K562 (cell line): ENCODE measurements around the gene C6orf47. TPM values are rescaled to one million over a fixed set of nuclear protein-coding genes. Genes with fewer than 3 reads are reported as not detected.
A peak's percentile ranks its signal among the peaks of the same experiment; 100 is the strongest.

Source experiments
- ATF3 ChIP-seq, 2 experiments: fragments of 450-650 bp in 1 of 2; sonication (generic) in 1 of 2; formaldehyde crosslinking in 1 of 2; IDR thresholded peaks in 1 of 2; conservative IDR thresholded peaks in 1 of 2; 2 replicates each; pipeline versions ENCODE4 v1.6.1 to v1.8.1; 2016 to 2023; ENCODE audit warnings: mild to moderate bottlenecking in 2 of 2, moderate library complexity in 2 of 2, inconsistent platforms in 1 of 2, missing genetic modification reagents in 1 of 2
- BCOR ChIP-seq: fragments of 450-650 bp; IDR thresholded peaks from 2 replicates; pipeline ENCODE4 v1.6.1; 2016
- CHAMP1 ChIP-seq: fragments of 450-650 bp; IDR thresholded peaks from 2 replicates; pipeline ENCODE4 v1.6.1; 2016; ENCODE audit warnings: mild to moderate bottlenecking
- FOXP1 ChIP-seq: sonication (generic); formaldehyde crosslinking; IDR thresholded peaks from 2 replicates; pipeline ENCODE4 v1.8.0; 2022; ENCODE audit warnings: mild to moderate bottlenecking, missing genetic modification reagents
- NFIC ChIP-seq: fragments of 450-650 bp; IDR thresholded peaks from 2 replicates; pipeline ENCODE4 v1.6.1; 2017; ENCODE audit warnings: mild to moderate bottlenecking, inconsistent platforms
- NONO ChIP-seq, 2 experiments: fragments of 200-400 bp in 1 of 2; fragments of 450-650 bp in 1 of 2; formaldehyde crosslinking in 1 of 2; IDR thresholded peaks; 2 replicates each; pipeline ENCODE4 v1.6.1; 2017; ENCODE audit warnings: low read depth in 2 of 2, mild to moderate bottlenecking in 2 of 2, moderate library complexity in 2 of 2, low read length in 1 of 2
- SMARCE1 ChIP-seq: fragments of 450-650 bp; IDR thresholded peaks from 2 replicates; pipeline ENCODE4 v1.7.1; 2016; ENCODE audit warnings: mild to moderate bottlenecking
- SREBF1 ChIP-seq: fragments of 150-350 bp; IDR thresholded peaks from 2 replicates; pipeline ENCODE4 v1.6.1; 2014; ENCODE audit warnings: antibody characterized with exemption, low read depth, low read length, borderline replicate concordance
- TOE1 ChIP-seq, 2 experiments: fragments of 450-650 bp in 1 of 2; sonication (generic) in 1 of 2; formaldehyde crosslinking in 1 of 2; IDR thresholded peaks; 2 replicates each; pipeline versions ENCODE4 v1.7.1 to v1.8.0; 2016 to 2022; ENCODE audit warnings: borderline replicate concordance in 2 of 2, mild to moderate bottlenecking in 2 of 2, antibody characterized with exemption in 1 of 2, inconsistent platforms in 1 of 2, low read depth in 1 of 2, missing genetic modification reagents in 1 of 2, moderate library complexity in 1 of 2
- ZC3H8 ChIP-seq: fragments of 450-650 bp; IDR thresholded peaks from 2 replicates; pipeline ENCODE4 v1.6.1; 2017
- ZNF146 ChIP-seq: IDR thresholded peaks from one replicate; pipeline ENCODE4 v1.6.1; 2018; ENCODE audit warnings: missing compliant biosample characterization; ENCODE audit not compliant: unreplicated experiment
- ZNF217 ChIP-seq: sonication (generic); formaldehyde crosslinking; IDR thresholded peaks from 2 replicates; pipeline ENCODE4 v1.8.0; 2022; ENCODE audit warnings: mild to moderate bottlenecking, missing genetic modification reagents
- ZNF695 ChIP-seq: fragments of 450-650 bp; formaldehyde crosslinking; IDR thresholded peaks from 2 replicates; pipeline ENCODE4 v1.4.0; 2020; ENCODE audit warnings: mild to moderate bottlenecking, moderate library complexity
- polyA plus RNA-seq, 8 experiments: library from polyadenylated mRNA; depleted of rRNA in 4 of 8; stranded (reverse) in 5 of 8; unstranded in 3 of 8; fragments of >200 nt; fragmentation: Nextera tagmentation in 2 of 8; fragmentation: Illumina TruSeq in 1 of 8; extraction: Ambion mirVana in 2 of 8; extraction: Trizol in 1 of 8; gene quantifications; 2 replicates each; pipeline versions ENCODE4 v1.2.1 to v1.2.3, GENCODE V29; 2011 to 2014; ENCODE audit warnings: inconsistent platforms in 1 of 8, missing spikeins in 1 of 8
- total RNA-seq, 7 experiments: library from RNA; depleted of rRNA in 6 of 7; stranded (reverse); fragments of >200 nt in 6 of 7; fragmentation: Illumina TruSeq in 2 of 7; extraction: Trizol in 2 of 7; gene quantifications; 2 replicates each; pipeline versions ENCODE4 v1.2.1 to v1.2.3, GENCODE V29; 2011 to 2021; ENCODE audit warnings: low replicate concordance in 1 of 7
- TF ChIP-seq, protein P1 (sequence below): fragments of 450-650 bp; conservative IDR thresholded peaks from 2 replicates; pipeline ENCODE4 v1.6.1; 2016; ENCODE audit warnings: missing genetic modification characterization, low read depth, mild to moderate bottlenecking, control low read depth, missing compliant biosample characterization
- TF ChIP-seq, protein P2 (sequence below): sonication (generic); formaldehyde crosslinking; IDR thresholded peaks from 2 replicates; pipeline ENCODE4 v1.8.0; 2022; ENCODE audit warnings: mild to moderate bottlenecking, missing genetic modification reagents
- TF ChIP-seq, protein P3 (sequence below): fragments of 450-650 bp; formaldehyde crosslinking; IDR thresholded peaks from 2 replicates; pipeline ENCODE4 v1.4.0; 2020; ENCODE audit warnings: mild to moderate bottlenecking, moderate library complexity

The C6orf47 gene
- total and polyA plus RNA-seq, 9 of the 15 experiments (the other 6 are each of a cell fraction or from before 2014, with no cell fraction given): 0.14 to 43.8 (median 27.0) TPM

DNA sequence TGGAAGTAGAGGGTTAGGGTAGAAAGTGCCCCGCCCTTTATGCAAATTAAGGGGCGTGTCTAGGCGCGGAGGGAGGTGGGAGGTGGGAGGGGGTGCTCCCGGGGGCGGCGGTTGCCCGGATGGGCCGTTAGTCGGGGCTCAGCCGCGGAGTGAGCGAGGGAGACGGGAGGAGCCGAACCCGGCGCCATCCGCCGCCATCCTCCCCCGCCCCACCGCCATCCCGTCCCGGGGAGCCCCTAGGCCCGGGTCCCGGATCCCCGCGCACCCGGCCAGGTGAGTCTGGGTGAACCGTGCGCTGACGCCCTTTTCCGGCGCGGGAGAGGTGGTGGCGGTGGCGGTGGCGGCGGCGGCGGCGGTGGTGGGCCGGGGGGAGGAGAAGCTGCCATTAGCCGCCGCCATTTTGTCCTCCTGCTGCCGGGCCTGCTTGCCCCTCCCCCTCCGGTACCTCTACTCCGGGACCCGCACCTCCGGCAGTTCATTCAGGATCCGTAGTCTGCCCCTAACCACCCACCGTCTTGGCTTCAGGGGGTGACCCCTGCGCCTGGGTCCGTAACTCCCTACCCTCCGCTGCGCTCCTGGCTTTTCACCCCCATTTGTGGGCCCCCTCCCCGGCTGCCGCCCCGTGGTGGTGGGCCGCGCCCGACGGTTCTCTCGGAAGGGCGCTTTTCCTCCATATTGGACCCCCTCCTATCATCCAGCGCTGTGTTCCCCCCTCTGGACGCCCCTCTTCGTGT is 39.8 kb downstream of the C6orf47 start, which contains the start of gene PRRC2A (continued):
- TF ChIP-seq SREBF1: no peak
- TF ChIP-seq, protein P1, sequence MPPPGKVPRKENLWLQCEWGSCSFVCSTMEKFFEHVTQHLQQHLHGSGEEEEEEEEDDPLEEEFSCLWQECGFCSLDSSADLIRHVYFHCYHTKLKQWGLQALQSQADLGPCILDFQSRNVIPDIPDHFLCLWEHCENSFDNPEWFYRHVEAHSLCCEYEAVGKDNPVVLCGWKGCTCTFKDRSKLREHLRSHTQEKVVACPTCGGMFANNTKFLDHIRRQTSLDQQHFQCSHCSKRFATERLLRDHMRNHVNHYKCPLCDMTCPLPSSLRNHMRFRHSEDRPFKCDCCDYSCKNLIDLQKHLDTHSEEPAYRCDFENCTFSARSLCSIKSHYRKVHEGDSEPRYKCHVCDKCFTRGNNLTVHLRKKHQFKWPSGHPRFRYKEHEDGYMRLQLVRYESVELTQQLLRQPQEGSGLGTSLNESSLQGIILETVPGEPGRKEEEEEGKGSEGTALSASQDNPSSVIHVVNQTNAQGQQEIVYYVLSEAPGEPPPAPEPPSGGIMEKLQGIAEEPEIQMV: no peak
- TF ChIP-seq ATF3 (IDR thresholded peaks at IDR 0.05): no peak
- no peak for TF ChIP-seq ATF3 (CRISPR knock-in tag; conservative IDR thresholded peaks at IDR 0.05)
- no peak; the same call in 1 of the 2 replicates for TF ChIP-seq TOE1 (IDR thresholded peaks at IDR 0.05; ENCODE audit: borderline replicate concordance)
- no peak for TF ChIP-seq TOE1 (CRISPR knock-in tag; IDR thresholded peaks at IDR 0.05; ENCODE audit: borderline replicate concordance, low read depth)
- no peak for TF ChIP-seq ZNF695 (CRISPR knock-in tag)
- no peak for TF ChIP-seq ZC3H8
- TF ChIP-seq NFIC: peak; percentile 60
- no peak for TF ChIP-seq ZNF217 (CRISPR knock-in tag)
- TF ChIP-seq, protein P2, sequence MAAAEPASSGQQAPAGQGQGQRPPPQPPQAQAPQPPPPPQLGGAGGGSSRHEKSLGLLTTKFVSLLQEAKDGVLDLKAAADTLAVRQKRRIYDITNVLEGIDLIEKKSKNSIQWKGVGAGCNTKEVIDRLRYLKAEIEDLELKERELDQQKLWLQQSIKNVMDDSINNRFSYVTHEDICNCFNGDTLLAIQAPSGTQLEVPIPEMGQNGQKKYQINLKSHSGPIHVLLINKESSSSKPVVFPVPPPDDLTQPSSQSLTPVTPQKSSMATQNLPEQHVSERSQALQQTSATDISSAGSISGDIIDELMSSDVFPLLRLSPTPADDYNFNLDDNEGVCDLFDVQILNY (CRISPR knock-in tag): 0 out of 2 replicates have a peak, but pooled peaks have one; percentile 49
- TF ChIP-seq CHAMP1: peak; percentile 66
- TF ChIP-seq FOXP1 (CRISPR knock-in tag): peak; percentile 89
- TF ChIP-seq, protein P3, sequence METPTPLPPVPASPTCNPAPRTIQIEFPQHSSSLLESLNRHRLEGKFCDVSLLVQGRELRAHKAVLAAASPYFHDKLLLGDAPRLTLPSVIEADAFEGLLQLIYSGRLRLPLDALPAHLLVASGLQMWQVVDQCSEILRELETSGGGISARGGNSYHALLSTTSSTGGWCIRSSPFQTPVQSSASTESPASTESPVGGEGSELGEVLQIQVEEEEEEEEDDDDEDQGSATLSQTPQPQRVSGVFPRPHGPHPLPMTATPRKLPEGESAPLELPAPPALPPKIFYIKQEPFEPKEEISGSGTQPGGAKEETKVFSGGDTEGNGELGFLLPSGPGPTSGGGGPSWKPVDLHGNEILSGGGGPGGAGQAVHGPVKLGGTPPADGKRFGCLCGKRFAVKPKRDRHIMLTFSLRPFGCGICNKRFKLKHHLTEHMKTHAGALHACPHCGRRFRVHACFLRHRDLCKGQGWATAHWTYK (CRISPR knock-in tag): 0 out of 2 replicates have a peak, but pooled peaks have one; percentile 64
- no peak; the same call in 1 of the 2 replicates for TF ChIP-seq BCOR
- no peak for TF ChIP-seq ZNF146 (CRISPR knock-in tag)
- no peak for TF ChIP-seq SMARCE1
- TF ChIP-seq NONO (IDR thresholded peaks at IDR 0.05; ENCODE audit: low read depth in 2 of 2, low read length in 1 of 2): peak; percentile 80 to 87; a peak in 3 of 4 replicates
